ENCODE data around the gene RNF40.
"Not testable (repeated sequence)": the region's sequence is repeated elsewhere in the genome, so short reads cannot be mapped to it uniquely, and the experiment has no call there.

The RNF40 gene

GRCh38 chr16:30820952-30821421 lies 58.9 kb downstream of the RNF40 start:
- no peak for DNase-seq (ENCODE audit: low spot score)

GRCh38 chr16:30821441-30821840 lies 59.3 kb downstream of the RNF40 start:
- DNase-seq (ENCODE audit: low spot score): not testable (repeated sequence)

- DNase-seq (ENCODE audit: low spot score): no peak
Observed at GRCh38 chr16:30821891-30822290, 59.8 kb downstream of the RNF40 start.

Measured in Ammon's horn (tissue), 1 donor.